Hematopoietic multipotent progenitor cell treated with erythropoietin and hydrocortisone succinate and interleukin-3 and kit ligand, for 6 days (in vitro differentiated cells): ENCODE measurements around the gene PDK4.
"Not testable (repeated sequence)": the region's sequence is repeated elsewhere in the genome, so short reads cannot be mapped to it uniquely, and the experiment has no call there.

ENCODE experiments used
- DNase-seq: peaks from one replicate; pipeline ENCODE4 v3.0.0-alpha.2; 2015

PDK4 gene

DNA sequence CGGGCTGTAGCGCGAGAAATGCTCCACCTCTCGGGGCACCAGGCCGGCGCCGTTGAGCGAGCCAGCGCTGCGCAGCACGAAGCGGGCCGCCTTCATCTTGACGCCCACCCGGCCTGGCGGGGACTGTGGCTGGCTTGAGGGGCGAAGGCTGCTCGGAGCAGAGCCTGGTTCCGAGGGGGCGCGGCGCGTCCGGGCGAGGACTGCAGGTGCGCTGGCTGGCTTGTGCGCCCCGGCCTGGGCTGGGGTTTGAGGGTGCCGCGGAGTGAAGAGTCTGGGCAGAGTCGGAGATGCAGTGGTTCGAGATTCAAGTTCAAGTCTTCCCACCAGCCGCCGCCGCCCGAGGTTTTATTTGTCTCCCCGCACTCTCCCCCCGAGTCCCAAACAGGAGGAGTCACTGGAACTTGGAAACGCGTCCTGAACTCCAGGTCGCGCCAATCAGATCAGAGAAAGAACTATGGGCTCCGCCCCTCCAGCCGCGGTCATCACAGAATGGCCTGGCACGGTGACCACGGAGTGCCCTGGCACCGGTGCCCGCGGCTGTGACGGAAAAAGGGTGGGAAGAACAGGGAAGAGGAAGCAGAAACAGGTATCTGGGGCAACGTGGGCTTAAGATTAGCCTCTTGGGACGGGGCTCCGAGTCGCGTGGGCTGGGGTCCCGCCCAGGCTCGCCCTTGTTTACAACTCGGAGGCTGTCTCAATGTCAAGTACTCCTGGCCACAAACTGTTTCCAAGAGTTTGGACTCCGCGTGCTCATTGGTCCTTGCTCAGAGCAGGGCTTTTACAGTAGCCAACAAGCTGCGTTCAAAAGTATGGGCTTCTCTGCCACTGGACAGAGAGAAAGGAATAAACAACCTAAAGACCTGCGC is at the start of gene PDK4:
TSS of gene PDK4 (minus strand) at position 319 of the 866 bp plus-strand sequence. CDS start at position 96, 223 bp downstream.
- DNase-seq, result peak; percentile 17

GRCh38 chr7:95642173-95642572 is 45.9 kb upstream of the PDK4 start:
- no peak for DNase-seq

DNA sequence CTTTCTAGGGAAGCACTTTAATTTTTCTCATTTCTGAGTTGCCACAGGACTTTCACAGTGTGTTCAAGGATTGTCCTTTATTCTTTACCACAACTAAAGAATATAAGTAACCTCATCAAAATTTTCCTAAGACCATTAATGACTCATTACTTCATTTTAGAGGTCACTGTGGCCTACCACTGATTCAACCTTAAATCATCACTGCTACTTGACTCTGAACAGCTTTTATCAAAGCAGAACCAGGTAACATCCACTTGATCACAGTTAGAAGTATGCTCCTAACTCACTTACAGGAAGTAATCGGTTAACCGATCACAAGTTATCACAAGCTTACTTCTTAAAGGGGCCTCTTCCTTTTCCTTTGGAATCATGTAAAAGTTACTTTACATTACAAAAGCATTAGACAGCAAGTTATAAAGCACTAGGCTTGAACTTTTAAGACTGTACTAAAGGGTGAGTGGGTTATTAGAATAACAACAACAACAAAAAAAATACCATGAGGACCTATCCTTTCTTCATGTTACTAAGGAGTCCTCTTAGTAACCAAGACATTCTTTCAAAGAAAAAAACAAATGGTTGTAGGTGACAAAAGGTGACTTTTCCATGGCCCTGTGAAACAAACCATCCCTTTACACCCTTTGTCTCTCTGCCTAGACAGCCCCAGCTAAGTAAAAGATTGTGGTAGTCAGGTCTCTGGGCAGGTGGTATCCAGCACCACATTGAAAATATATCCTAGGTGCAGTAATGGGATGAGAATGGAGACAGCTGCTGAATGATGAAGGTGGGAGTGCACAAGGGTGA is 40.0 kb upstream of the PDK4 start:
- DNase-seq, result peak; percentile 18

- DNase-seq, result no peak
These were observed 36.3 kb upstream of the PDK4 start for GRCh38 chr7:95632609-95633008.

GRCh38 chr7:95631527-95631926 is 35.2 kb upstream of the PDK4 start:
- no peak for DNase-seq

DNA sequence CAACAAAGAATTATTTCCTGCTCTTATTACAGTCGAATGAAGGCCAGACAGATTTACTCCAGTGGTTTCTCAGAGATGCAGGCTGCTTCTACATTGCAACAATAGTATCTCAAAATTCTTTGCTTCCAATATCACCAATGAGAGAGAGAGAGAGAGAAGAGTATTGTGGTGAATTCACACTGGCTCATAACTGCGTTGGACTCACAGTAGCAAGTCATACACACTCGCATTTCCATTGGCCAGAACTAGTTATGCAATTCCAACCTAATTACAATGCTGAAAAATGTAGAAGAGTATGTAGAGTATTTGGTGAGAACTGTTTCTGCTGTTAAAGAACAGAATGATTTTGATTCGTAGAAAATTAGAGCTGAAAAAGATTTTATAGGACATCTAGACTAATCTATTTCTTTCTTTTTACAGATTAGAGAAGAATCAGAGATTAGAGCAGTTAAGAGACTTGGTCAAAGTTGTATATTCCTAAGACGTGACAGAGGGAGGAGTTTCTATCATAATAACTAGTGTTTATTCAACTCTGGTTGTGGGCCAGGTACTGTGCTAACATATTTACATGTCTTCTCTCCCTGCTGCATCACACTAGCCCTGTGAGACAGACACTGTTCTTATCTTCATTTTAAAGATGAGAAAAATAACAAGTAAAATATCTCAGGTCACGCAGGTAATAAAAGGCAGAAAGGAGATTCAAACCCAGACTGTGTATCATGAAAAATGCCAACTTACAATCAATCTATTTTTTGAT is 34.6 kb upstream of the PDK4 start:
- DNase-seq, result no peak

DNA sequence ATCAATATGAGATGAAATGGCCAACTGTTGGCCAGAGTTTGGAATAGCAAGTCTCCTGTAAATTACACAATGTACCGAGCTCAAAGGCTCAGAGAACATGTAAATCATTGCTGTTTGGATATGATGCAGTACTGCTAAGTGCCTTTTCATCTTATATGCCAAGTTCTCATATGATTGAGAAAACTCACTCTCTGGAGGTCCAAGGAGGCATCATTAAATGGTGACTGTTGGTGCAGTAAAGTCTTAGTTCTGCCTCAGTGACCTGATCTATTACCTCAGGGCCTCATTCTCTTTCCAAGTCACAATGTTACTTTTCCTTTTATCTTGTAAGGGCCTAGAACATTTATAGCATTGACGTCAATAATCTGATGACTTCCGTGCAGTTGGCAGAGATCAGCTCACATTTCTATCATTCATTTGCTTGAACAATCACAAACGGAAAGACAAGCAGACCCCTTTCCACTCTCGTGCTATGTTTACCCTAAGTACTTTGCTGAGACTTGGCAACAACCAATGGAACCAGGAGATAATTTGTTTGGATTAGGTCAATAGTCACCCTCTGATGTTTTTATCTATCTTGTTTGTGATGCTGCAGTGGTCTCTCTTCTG is 32.6 kb upstream of the PDK4 start:
- DNase-seq, result no peak

- no peak for DNase-seq
These were observed 27.5 kb upstream of the PDK4 start for GRCh38 chr7:95623788-95624187.

GRCh38 chr7:95622859-95623258 is 26.5 kb upstream of the PDK4 start:
- no peak for DNase-seq

DNA sequence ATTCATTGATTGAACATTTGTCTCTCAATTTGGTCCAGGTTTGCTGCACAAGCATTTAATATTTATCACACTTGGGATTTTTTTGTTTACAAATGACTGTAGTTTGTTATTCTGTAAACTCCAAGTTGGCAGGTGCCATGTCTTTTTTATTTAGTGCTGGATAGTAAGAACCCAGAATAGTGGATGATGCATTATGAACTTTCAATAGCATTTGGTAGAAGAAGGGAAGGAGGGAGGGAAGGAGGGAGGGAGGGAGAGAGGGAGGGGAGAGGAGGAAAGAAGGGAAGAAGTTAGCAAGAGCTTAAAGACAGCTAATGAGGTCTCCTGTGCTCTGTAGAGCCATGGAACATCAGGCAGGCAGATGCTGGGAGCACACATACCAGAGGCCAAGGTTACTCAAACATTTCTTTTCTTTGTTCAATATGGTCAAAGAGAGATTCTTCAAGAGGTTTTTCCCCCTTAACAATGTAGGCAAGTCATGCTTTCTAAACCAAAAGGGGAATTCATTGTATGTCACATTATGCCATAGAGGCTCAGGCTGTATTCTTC is 25.8 kb upstream of the PDK4 start:
- no peak for DNase-seq

DNA sequence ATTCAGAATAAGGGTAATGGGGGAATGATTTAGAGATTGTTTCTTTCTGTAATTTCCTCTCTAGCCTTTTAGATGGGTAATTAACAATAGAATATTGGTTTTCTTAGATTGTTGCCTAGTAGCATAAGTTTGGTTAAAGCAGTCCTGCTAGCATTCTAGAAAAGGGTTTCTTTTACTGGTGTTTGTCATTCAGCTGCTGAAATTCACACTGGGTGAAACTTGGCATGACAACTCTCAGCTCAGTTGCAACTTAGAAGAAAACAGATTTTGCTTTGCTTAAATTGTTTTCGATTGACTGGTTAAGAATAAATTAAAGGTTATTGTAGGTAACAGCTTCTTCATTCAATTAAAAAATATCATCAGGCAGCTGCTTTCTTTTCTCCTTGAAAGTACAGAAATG is 25.1 kb upstream of the PDK4 start:
- DNase-seq, result no peak

- no peak for DNase-seq
These were observed 24.3 kb upstream of the PDK4 start for GRCh38 chr7:95620631-95621030.

- DNase-seq, result no peak
These were observed 23.6 kb upstream of the PDK4 start for GRCh38 chr7:95619921-95620320.

GRCh38 chr7:95619517-95619916 is 23.2 kb upstream of the PDK4 start:
- DNase-seq, result no peak

GRCh38 chr7:95614442-95614940 is 18.2 kb upstream of the PDK4 start:
- no peak for DNase-seq

DNA sequence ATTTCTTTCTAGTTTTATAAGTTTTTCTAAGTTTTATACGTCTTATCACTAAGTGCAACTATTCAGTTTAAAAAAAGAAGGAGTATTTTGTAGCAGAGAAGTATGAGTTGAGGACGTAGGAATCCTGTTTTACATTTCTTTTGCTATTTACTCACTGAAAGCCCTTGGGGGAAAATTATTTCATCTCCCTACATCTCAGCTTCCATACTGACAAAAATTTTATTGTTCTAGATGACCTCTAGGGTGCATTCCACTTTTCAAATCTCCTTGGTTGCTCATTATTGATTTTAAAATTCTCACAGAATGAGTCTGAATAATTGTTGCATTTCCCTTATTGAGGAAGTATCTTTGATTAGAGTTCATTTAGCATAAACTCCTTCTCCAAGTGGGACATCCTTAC is 14.9 kb upstream of the PDK4 start:
- DNase-seq, result no peak

- DNase-seq, result peak; percentile 5
These were observed 13.1 kb upstream of the PDK4 start for GRCh38 chr7:95609277-95609971.

GRCh38 chr7:95608359-95609173 is 12.2 kb upstream of the PDK4 start:
- peak; percentile 71 for DNase-seq

DNA sequence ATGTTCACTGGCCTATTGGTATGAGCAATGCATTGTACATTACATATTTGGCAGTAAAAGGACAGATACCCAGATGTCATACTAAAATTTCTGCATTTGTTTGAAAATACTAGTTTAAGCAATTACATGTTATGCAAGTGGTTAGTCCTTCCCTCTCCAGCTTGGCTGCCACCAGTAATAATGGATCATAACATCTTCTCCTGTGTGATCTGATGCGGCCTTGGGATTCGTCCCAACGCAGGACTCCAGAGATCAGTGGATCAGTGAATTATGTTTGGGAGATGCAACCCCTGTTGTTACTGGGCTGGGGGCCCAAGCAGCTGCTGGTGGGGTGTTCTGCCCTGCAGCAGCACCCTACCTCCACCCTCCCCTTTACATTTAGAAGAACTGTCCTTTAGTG is 11.2 kb upstream of the PDK4 start:
- no peak for DNase-seq

DNA sequence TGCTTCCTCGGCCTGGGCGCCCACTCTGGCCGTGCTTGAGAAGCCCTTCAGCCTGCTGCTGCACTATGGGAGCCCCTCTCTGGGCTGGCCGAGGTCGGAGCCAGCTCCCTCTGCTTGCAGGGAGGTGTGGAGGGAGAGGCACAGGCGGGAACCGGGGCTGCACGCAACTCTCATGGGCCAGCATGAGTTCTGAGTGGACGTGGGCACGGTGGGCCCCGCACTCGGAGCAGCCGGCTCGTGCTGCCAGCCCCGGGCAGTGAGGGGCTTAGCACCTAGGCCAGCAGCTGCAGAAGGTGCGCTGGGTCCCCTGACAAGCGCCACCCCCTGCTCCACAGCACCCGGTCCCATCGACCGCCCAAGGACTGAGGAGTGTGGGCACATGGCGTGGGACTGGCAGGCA is 9.0 kb upstream of the PDK4 start:
- no peak for DNase-seq

DNA sequence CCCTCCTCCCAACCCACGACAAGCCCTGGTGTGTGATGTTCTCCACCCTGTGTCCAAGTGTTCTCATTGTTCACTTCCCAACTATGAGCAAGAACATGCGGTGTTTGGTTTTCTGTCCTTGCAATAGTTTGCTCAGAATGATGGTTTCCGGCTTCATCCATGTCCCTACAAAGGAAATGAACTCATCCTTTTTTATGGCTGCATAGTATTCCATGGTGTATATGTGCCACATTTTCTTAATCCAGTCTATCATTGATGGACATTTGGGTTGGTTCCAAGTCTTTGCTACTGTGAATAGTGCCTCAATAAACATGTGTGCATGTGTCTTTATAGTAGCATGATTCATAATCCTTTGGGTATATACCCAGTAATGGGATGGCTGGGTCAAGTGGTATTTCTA is 8.5 kb upstream of the PDK4 start:
- not testable (repeated sequence) for DNase-seq
